ENCODE data around the gene SHMT1. TPM values are rescaled to one million over a fixed set of nuclear protein-coding genes. Genes with fewer than 3 reads are reported as not detected.

Gene SHMT1
- total RNA-seq, 1 experiment from 2014 or later: 50.8 TPM

DNA sequence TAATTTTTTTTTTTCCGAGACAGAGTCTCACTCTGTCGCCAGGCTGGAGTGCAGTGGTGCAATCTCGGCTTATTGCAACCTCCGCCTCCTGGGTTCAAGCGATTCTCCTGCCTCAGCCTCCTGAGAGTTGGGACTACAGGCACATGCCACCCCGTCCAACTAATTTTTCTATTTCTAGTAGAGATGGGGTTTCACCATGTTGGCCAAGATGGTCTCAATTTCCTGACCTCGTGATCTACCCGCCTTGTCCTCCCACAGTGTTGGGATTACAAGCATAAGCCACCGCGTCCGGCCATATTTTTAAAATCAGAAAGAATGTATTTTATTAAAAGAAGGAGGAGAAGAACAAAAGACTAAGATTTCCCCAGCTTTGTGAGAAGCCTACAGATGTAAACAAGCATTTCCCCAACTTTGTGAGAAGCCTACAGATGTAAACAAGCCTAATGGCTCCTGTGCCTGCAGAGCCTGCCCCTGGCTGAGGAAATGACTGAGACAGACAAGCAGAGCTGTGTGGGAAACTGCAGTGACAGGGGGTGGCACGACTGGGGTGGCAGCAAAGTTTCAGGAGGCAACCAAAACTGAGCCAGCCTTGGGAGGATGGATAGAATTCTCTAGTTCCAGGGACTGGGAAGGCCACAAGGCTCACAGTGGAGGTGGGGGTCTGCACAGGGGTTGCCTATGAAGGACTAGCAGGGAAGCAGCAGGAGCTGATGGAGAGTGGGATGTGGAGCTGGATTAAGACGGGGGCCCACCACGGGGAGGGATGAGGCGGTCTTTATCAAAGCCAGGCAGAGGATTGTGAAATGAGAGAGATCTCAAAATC, 71.4 kb downstream of the SHMT1 start:
- DNase-seq (ENCODE audit: low read depth): no peak

DNA sequence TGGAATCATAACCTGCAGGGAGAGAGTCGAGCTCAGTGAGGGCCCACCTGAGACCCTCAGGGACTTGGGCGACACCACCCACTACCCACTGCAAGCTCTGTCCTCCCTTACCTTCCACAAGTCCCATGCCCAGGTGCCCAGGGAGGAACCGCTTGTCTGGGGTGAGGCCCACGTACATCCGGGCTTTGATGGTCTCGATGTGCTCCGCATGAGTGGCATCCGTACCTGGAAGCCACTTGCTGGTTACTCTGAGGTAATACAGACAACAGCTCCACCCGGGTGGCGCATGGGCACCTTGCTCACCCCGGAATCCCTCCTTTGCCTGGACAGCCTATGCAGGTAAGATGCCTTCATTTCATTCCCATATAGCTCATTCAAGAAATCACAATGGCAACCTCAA, 78.1 kb downstream of the SHMT1 start:
- no peak for DNase-seq (ENCODE audit: low read depth)

DNA sequence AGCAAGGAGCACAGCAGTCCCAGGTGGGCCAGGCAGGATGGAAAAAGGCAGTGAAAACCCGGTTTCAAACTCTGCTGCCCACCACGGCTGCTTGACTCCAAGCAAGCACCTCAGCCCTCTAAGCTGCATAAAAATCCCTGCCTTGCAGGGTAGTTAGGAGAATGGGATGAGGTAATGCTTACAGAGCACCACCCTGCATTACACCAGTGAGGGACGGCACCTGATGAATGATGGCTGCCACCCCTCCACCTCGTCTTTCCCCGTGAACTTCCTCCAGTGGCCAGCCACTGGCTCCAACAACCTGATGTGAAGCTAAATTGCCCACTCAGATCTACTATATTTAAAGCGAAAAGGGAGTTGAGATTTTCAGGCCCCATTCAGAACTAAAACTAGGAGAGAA, 81.6 kb downstream of the SHMT1 start:
- DNase-seq (ENCODE audit: low read depth): no peak

DNA sequence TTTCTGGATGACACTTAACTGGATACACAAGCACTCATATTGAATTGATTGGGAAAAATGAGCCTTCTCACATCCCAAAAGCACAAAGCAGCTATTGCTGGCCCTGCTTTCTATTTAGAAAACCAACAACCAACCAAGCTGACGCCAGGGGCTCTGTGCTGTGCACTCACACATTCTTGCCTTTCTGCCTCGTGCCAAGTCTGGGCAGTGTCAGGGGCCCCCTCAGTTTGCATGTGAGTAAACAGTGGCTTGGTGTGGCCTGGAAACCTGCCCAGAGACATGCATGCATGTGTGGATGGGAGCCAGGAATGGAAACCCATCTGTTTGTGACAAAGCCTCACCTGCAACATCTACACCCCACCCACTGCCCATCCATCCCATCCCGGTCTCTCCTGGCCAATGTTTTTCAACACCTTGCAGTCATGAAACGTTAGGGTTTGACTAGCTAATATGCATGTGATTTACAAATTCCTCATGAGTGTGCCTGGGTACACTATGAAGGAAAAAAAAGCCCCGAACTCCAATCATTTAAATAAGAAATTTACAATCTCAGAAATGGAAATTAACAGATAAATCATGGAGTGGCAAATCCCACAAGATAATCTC, 82.5 kb downstream of the SHMT1 start:
- no peak for DNase-seq (ENCODE audit: low read depth)

DNA sequence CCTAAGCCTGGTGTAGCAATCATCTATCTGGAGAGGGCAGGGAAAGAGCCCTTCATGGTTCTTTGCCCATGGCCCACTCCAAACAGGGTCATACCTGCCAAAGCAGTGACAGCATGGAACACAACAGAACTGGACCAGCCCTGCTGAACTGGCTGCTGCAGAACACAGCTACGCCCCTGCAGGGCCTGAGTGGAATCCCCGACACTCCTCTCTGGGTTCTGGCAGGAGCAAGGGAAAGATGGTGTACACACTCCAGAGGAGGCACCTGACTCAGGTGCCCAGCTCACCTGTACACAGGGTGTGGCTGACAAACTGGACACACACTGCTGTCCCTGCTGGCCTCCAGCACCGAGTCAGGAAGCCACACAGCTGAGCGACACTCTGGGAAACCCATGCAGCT, 83.1 kb downstream of the SHMT1 start:
- DNase-seq (ENCODE audit: low read depth): no peak

DNA sequence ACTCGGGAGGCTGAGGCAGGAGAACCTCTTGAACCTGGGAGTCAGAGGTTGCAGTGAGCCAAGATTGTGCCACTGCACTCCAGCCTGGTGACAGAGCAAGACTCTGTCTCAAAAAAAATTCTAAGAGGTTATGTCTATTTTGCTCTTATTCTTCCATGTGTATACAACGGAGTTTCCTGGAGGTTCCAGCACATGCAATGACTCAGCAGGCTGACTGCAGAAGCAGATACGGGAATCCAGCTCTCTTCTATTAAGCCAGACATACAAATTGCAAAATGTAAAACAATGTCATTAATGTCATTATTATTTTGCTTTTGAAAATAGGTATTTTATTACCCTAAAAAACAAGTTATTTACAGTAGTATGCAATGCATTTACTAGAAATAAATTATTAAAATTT, 84.5 kb downstream of the SHMT1 start:
- DNase-seq (ENCODE audit: low read depth): no peak

Other genes with a start within 250 kb of the SHMT1 start
- gene ALKBH5, start 179.7 kb downstream of the SHMT1 start, total RNA-seq (2014; rRNA removed; shearing (Covaris generic)): 94.3 and 141 TPM in 2 replicates
- gene LLGL1, start 137.9 kb downstream of the SHMT1 start, total RNA-seq (2014; rRNA removed; shearing (Covaris generic)): 24.3 and 38.0 TPM in 2 replicates
- gene FLII, start 104.8 kb downstream of the SHMT1 start, total RNA-seq (2014; rRNA removed; shearing (Covaris generic)): 180 and 214 TPM in 2 replicates
- 13.3 and 26.4 TPM in 2 replicates for gene MIEF2, start 102.9 kb downstream of the SHMT1 start, total RNA-seq (2014; rRNA removed; shearing (Covaris generic))
- gene TOP3A, start 48.6 kb downstream of the SHMT1 start, total RNA-seq (2014; rRNA removed; shearing (Covaris generic)): 25.2 and 49.2 TPM in 2 replicates
- 9.8 and 14.7 TPM in 2 replicates for gene SMCR8, start 48.3 kb downstream of the SHMT1 start, total RNA-seq (2014; rRNA removed; shearing (Covaris generic))
- gene EVPLL, start 14.2 kb upstream of the SHMT1 start, total RNA-seq (2014; rRNA removed; shearing (Covaris generic)): not detected in 2 replicates
- gene LGALS9C, start 113.2 kb upstream of the SHMT1 start, total RNA-seq (2014; rRNA removed; shearing (Covaris generic)): 0.07 TPM in 1 of 2 replicates, not detected in the other

Data from M059J (cell line).